BJ (cell line): Measurements from ENCODE around the gene DNHD1. TPM values are rescaled to one million over a fixed set of nuclear protein-coding genes. Genes with fewer than 3 reads are reported as not detected.

Experiments
- CTCF ChIA-PET: fragments of 350-600 bp; formaldehyde crosslinking; extraction: SDS; loops from one replicate; lab custom pipeline; 2021; ENCODE audit warnings: antibody characterized with exemption, inconsistent platforms; lab: Yijun Ruan, JAX
- POLR2A ChIA-PET: fragments of 300-600 bp; sonication (Branson Sonifier 250); formaldehyde crosslinking; extraction: SDS; loops from one replicate; lab custom pipeline; 2021; ENCODE audit warnings: antibody characterized with exemption; lab: Charles Lee
- DNase-seq: peaks from one replicate; pipeline ENCODE4 v3.0.0-alpha.2; 2011; ENCODE audit warnings: low read depth
- H3K27me3 ChIP-seq: 2 replicates; pipeline ENCODE4 v1.6.0; 2011; ENCODE audit warnings: low read length; ENCODE audit not compliant: control insufficient read depth, insufficient read depth
- H3K36me3 ChIP-seq: 2 replicates; pipeline ENCODE4 v1.5.1; 2011; ENCODE audit warnings: low read length; ENCODE audit not compliant: control insufficient read depth, insufficient read depth
- H3K4me3 ChIP-seq: 2 replicates; pipeline ENCODE4 v1.5.1; 2011; ENCODE audit warnings: low read depth, mild to moderate bottlenecking, control low read depth, low read length
- CTCF ChIP-seq: IDR thresholded peaks from 2 replicates; pipeline ENCODE4 v1.5.1; 2011; ENCODE audit warnings: low read depth, mild to moderate bottlenecking, control low read depth, inconsistent platforms, low read length, moderate library complexity; ENCODE audit not compliant: insufficient read depth
- polyA plus RNA-seq: library from polyadenylated mRNA; depleted of rRNA; stranded (reverse); fragments of >200 nt; gene quantifications from 2 replicates; pipeline ENCODE4 v1.2.3, GENCODE V29; 2011

Gene DNHD1
- polyA plus RNA-seq, 1 experiment = 3.1 TPM

DNA sequence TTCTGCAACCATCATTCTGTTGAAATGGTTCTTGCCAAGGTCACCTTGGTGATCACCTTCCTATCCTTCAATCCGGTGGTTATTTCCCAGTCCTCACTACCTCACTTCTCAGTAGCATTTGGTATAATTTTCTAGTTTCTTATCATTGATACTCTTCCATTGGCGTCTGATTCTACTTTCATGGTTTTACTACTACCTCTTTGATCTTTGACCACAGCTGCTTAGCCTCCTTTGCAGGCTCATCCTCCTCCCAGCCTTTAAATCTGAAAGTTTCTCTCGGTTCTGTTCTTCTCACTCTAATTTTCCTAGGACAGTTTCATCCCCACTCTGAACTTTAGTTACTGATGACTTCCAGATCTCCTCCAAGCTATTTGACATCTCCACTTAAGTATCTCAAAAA is 10.8 kb upstream of the DNHD1 start:
- Histone ChIP-seq H3K27me3 (no peaks in the 10 kb centered on the region), H3K36me3 (peaks cover 10% of the 10 kb centered on the region), H3K4me3 (no peak overlapping the region)
- CTCF ChIA-PET = no interaction called here
- DNase-seq = no peak
- POLR2A ChIA-PET = no interaction called here
- TF ChIP-seq CTCF = no peak

DNA sequence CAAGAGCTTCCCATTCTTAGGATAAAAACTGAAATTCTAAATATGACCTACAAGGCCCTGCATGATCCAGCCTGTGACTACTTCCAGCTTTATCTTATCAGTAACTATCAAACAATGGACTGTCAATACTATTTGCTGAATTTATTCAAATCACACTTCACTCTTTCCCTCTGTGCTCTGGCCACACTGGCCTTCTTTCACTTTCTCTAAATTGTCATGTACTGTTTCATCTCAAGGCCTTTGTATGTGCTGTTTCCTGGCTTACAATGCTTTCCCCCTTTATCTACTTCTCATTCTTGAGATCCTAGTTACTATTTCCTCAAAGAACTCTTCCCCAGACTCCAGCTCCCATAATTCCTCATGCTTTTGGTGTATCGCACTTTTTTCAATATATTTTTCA is 10.1 kb upstream of the DNHD1 start:
- Histone ChIP-seq H3K36me3 (peaks cover 10% of the 10 kb centered on the region), H3K4me3 (no peak overlapping the region), H3K27me3 (no peaks in the 10 kb centered on the region)
- TF ChIP-seq CTCF = no peak
- no peak for DNase-seq
- ChIA-PET CTCF (interaction anchor here (0.5 to 1.3 kb wide), 2 partner anchors 43 to 216 kb away, joined by 3 to 5 read pairs; no protein-coding TSS in a partner anchor), POLR2A (no interaction called here)

- ChIA-PET POLR2A (no interaction called here), CTCF (interaction anchor here (1.0 to 1.4 kb wide), 5 partner anchors 17 to 269 kb away, joined by 3 to 5 read pairs (median 3); no protein-coding TSS in a partner anchor)
- no peaks in the 10 kb centered on the region for H3K27me3 ChIP-seq
- no peak for DNase-seq
- no peak for TF ChIP-seq CTCF
- no peak overlapping the region for H3K4me3 ChIP-seq
- peaks cover 9% of the 10 kb centered on the region for H3K36me3 ChIP-seq
These were observed 8.7 kb upstream of the DNHD1 start for GRCh38 chr11:6488342-6488741.

DNA sequence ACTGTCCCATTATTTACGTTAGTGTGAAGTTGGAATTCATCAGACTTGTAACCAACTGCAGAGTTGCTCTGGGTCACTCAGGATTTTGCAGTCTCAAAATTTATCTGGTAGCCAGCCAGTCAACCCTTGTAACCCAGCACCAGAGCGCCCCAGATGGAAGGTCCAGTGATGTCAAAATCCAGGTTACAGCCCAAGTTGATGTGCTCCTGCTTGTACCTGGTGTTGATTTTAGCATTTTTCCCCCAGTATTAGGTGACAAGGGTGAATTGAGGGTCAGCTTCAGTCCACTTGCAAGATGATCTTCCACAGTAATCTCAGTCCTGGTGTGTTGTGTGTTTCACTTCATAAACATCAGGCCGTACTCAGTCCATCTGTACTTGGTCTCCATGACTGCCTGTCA is 8.3 kb upstream of the DNHD1 start:
- no peak for DNase-seq
- TF ChIP-seq CTCF = no peak
- Histone ChIP-seq H3K4me3 (no peak overlapping the region), H3K36me3 (peaks cover 8% of the 10 kb centered on the region), H3K27me3 (no peaks in the 10 kb centered on the region)
- ChIA-PET POLR2A (no interaction called here), CTCF (interaction anchor here (1.2 to 1.4 kb wide), 2 partner anchors 50 to 109 kb away, joined by 3 read pairs; no protein-coding TSS in a partner anchor)

- ChIA-PET POLR2A (no interaction called here), CTCF (interaction anchor here (1.2 to 2.0 kb wide), 2 partner anchors 16 to 110 kb away, joined by 3 to 7 read pairs; no protein-coding TSS in a partner anchor)
- DNase-seq = no peak
- no peak for TF ChIP-seq CTCF
- peaks cover 8% of the 10 kb centered on the region for H3K36me3 ChIP-seq
- no peak overlapping the region for H3K4me3 ChIP-seq
- H3K27me3 ChIP-seq = no peaks in the 10 kb centered on the region
These were observed 7.8 kb upstream of the DNHD1 start for GRCh38 chr11:6489306-6489705.
